Naive B cell (primary cell): ENCODE measurements around the gene IGF2BP2. TPM values are rescaled to one million over a fixed set of nuclear protein-coding genes. Genes with fewer than 3 reads are reported as not detected.
"Not testable (repeated sequence)": the region's sequence is repeated elsewhere in the genome, so short reads cannot be mapped to it uniquely, and the experiment has no call there.

Experiments
- ATAC-seq, 2 donors: fragments of 150-1000 bp; cut with Tn5 transposase; 2 replicates each; pipeline ENCODE4 v1.10.0; 2021; ENCODE audit warnings: low read depth in 2 of 2, mild to moderate bottlenecking in 2 of 2, moderate library complexity in 2 of 2
- DNase-seq: peaks from one replicate; pipeline ENCODE4 v3.0.0; 2022
- H3K27ac Mint-ChIP-seq, 6 donors: one replicate each; pipeline ENCODE4 v1.8.0; 2020 to 2022; ENCODE audit warnings: mild to moderate bottlenecking in 6 of 6, mixed read lengths in 6 of 6, moderate library complexity in 5 of 6, inconsistent platforms in 2 of 6
- H3K27me3 Mint-ChIP-seq, 3 donors: one replicate each; pipeline ENCODE4 v1.8.0; 2021 to 2022; ENCODE audit warnings: mixed read lengths in 3 of 3, mild to moderate bottlenecking in 1 of 3
- H3K36me3 Mint-ChIP-seq, 2 donors: one replicate each; pipeline ENCODE4 v1.8.0; 2020 to 2022; ENCODE audit warnings: mixed read lengths in 2 of 2, inconsistent platforms in 1 of 2, mild to moderate bottlenecking in 1 of 2
- H3K4me1 Mint-ChIP-seq, 3 donors: one replicate each; pipeline ENCODE4 v1.8.0; 2020 to 2022; ENCODE audit warnings: mixed read lengths in 3 of 3, inconsistent platforms in 1 of 3, mild to moderate bottlenecking in 1 of 3, moderate library complexity in 1 of 3
- H3K4me3 Mint-ChIP-seq, 8 donors: one replicate each; pipeline ENCODE4 v1.8.0; 2020 to 2022; ENCODE audit warnings: mild to moderate bottlenecking in 8 of 8, mixed read lengths in 8 of 8, moderate library complexity in 8 of 8, inconsistent platforms in 2 of 8
- H3K9me3 Mint-ChIP-seq, 7 donors: one replicate each; pipeline ENCODE4 v1.8.0; 2020 to 2022; ENCODE audit warnings: mixed read lengths in 7 of 7, mild to moderate bottlenecking in 5 of 7, inconsistent platforms in 2 of 7, moderate library complexity in 1 of 7
- polyA plus RNA-seq, 6 donors: library from polyadenylated mRNA; unstranded; fragments of 300-500 nt; fragmentation: Illumina TruSeq; gene quantifications; one replicate each; pipeline ENCODE4 v1.2.3, GENCODE V29; 2021; ENCODE audit warnings: low read depth in 6 of 6

Gene IGF2BP2
- polyA plus RNA-seq, 6 donors from 2014 or later: 0.31 TPM; not detected in 5

- DNase-seq (no peak), ATAC-seq (no peak)
- H3K27me3 Mint-ChIP-seq: peaks cover 0 to 3% (median 2%) of the 10 kb centered on the region in 3 donors
- no peak overlapping the region for H3K4me3 Mint-ChIP-seq
- H3K9me3 Mint-ChIP-seq: peaks cover 0 to 23% (median 19%) of the 10 kb centered on the region in 7 donors
- no peak overlapping the region for H3K27ac Mint-ChIP-seq
- no peaks in the 10 kb centered on the region for H3K4me1 Mint-ChIP-seq
- peaks cover 5 to 18% of the 10 kb centered on the region in 2 donors for H3K36me3 Mint-ChIP-seq
Measured at GRCh38 chr3:185852635-185853034, 27.8 kb upstream of the IGF2BP2 start.

DNA sequence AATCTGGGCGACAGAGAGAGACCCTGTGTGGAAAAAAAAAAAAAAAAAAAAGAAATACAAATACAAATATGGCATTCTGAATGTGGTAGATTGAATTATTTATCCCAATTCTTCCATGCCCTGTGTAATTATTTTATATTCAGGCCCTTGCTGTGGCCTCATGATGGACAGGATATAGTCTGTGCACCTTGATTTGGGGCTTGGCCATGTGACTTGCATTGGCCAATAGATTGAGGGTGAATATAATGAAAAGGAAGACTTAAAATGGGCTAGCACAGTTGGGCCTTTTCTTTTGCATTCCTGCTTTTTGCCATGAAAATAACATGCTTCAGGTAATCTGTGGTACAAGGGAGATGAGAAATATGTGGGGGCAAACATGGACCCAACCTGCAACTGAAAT, 27.1 kb upstream of the IGF2BP2 start:
- no peak for ATAC-seq
- peaks cover 5 to 13% of the 10 kb centered on the region in 2 donors for H3K36me3 Mint-ChIP-seq
- no peak for DNase-seq
- peaks cover 0 to 7% (median 6%) of the 10 kb centered on the region in 3 donors for H3K27me3 Mint-ChIP-seq
- H3K4me1 Mint-ChIP-seq: no peaks in the 10 kb centered on the region
- no peak overlapping the region for H3K27ac Mint-ChIP-seq
- H3K4me3 Mint-ChIP-seq: no peak overlapping the region
- peaks cover 0 to 19% (median 15%) of the 10 kb centered on the region in 7 donors for H3K9me3 Mint-ChIP-seq

GRCh38 chr3:185851046-185851445, 26.2 kb upstream of the IGF2BP2 start:
- Mint-ChIP-seq H3K4me3 (no peak overlapping the region), H3K36me3 (peaks cover 0 to 4% of the 10 kb centered on the region in 2 donors), H3K27me3 (peaks cover 0 to 7% (median 6%) of the 10 kb centered on the region in 3 donors), H3K27ac (no peak overlapping the region), H3K9me3 (peaks cover 0 to 11% (median 6%) of the 10 kb centered on the region in 7 donors), H3K4me1 (no peaks in the 10 kb centered on the region)
- DNase-seq (no peak), ATAC-seq (no peak)

DNA sequence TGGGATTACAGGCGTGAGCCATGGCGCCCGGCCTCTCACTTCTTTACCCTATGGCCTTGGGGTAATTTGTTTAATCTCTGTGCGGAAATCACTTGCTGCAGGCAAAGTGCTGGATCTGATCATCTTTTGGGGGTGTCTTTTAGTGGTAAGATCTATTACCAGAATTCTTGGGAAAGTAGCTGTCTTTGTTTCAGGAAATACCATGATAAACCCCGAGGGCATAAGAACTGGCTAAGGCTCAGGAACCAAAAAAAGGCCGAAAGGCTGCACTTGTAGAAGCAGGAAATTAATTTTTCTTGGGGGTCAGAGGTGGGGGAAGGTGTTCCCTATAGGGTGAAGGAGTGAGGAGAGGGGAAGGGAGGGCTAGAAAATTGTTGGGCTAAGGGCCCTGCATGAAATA, 22.7 kb upstream of the IGF2BP2 start:
- ATAC-seq (no peak), DNase-seq (no peak)
- Mint-ChIP-seq H3K27ac (no peak overlapping the region), H3K9me3 (peaks cover 0 to 2% (median 0%) of the 10 kb centered on the region in 7 donors), H3K4me1 (no peaks in the 10 kb centered on the region), H3K4me3 (no peak overlapping the region), H3K36me3 (no peaks in the 10 kb centered on the region), H3K27me3 (peaks cover 9 to 16% (median 11%) of the 10 kb centered on the region in 3 donors)

- Mint-ChIP-seq H3K36me3 (no peaks in the 10 kb centered on the region), H3K9me3 (peaks cover 0 to 2% (median 0%) of the 10 kb centered on the region in 7 donors), H3K4me3 (no peak overlapping the region), H3K4me1 (no peaks in the 10 kb centered on the region), H3K27me3 (peaks cover 9 to 16% (median 11%) of the 10 kb centered on the region in 3 donors), H3K27ac (no peak overlapping the region)
- ATAC-seq: no peak
- DNase-seq: no peak
Measured at GRCh38 chr3:185846037-185846436, 21.2 kb upstream of the IGF2BP2 start.

GRCh38 chr3:185844051-185844450, 19.2 kb upstream of the IGF2BP2 start:
- Mint-ChIP-seq H3K27me3 (peaks cover 9 to 17% (median 11%) of the 10 kb centered on the region in 3 donors), H3K4me1 (no peaks in the 10 kb centered on the region), H3K27ac (no peak overlapping the region), H3K4me3 (no peak overlapping the region), H3K36me3 (no peaks in the 10 kb centered on the region), H3K9me3 (peaks cover 0 to 2% (median 0%) of the 10 kb centered on the region in 7 donors)
- DNase-seq: no peak
- no peak for ATAC-seq

DNA sequence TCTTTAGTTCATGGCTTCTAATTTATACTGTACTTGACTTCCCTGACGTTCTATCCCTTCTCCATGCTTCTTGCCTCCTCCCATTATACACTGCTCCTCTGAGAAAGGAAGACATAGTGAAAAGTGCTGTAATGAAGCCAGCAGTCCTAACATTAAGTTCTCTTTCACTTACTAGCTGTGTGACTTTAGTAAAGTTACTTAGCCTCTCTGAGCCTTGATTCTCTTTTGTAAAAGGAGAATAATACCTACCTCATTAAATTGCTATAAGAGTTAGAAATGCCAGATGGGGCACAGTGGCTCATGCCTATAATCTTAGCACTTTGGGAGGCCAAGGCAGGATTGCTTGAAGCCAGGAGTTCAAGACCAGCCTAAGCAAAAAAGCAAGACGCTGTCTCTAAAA, 18.8 kb upstream of the IGF2BP2 start:
- no peaks in the 10 kb centered on the region for H3K36me3 Mint-ChIP-seq
- peaks cover 0 to 2% (median 0%) of the 10 kb centered on the region in 7 donors for H3K9me3 Mint-ChIP-seq
- H3K27me3 Mint-ChIP-seq: peaks cover 9 to 20% (median 11%) of the 10 kb centered on the region in 3 donors
- no peak overlapping the region for H3K4me3 Mint-ChIP-seq
- H3K27ac Mint-ChIP-seq: no peak overlapping the region
- no peak for DNase-seq
- H3K4me1 Mint-ChIP-seq: no peaks in the 10 kb centered on the region
- no peak for ATAC-seq

DNA sequence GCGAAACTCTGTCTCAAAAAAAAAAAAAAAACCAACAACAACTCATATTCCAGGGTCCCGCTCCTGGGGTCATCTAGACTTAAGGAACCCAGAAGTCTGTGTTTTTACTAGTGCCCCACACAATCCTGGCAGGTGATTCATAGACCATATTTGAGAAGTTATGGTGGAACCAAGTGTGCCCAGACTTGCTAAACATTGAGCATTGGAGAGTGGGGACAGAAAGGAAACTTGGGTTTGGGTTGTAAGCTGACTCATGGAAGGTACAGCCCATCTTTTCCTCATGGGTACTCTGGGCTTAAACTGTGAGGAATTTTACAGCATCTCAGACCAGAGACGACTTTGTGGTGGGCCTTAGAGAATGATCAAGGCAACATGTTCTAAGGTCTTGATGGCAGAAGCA, 18.3 kb upstream of the IGF2BP2 start:
- peaks cover 9 to 22% (median 11%) of the 10 kb centered on the region in 3 donors for H3K27me3 Mint-ChIP-seq
- H3K36me3 Mint-ChIP-seq: no peaks in the 10 kb centered on the region
- H3K9me3 Mint-ChIP-seq: peaks cover 0 to 2% (median 0%) of the 10 kb centered on the region in 7 donors
- no peak for ATAC-seq
- no peak overlapping the region for H3K4me3 Mint-ChIP-seq
- no peak overlapping the region for H3K27ac Mint-ChIP-seq
- no peaks in the 10 kb centered on the region for H3K4me1 Mint-ChIP-seq
- DNase-seq: no peak

DNA sequence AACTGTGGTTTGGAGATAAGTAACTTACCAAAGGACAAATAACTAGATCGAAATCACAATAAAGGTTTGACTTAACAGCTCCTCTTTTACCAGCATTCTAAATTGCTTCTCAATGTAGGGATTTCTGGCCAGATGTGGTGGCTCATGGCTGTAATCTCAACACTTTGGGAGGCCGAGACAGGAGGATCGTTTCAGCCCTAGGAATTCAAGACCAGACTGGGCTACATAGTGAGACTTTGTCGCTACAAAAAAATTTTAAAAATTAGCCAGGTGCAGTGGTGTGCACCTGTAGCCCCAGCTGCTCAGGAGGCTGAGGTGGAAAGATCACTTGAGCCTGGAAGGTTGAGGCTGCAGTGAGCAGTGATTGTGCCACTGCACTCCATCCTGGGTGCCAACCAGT, 17.4 kb upstream of the IGF2BP2 start:
- no peak for ATAC-seq
- H3K36me3 Mint-ChIP-seq: no peaks in the 10 kb centered on the region
- peaks cover 12 to 22% (median 13%) of the 10 kb centered on the region in 3 donors for H3K27me3 Mint-ChIP-seq
- H3K4me1 Mint-ChIP-seq: no peaks in the 10 kb centered on the region
- peaks cover 0 to 2% (median 0%) of the 10 kb centered on the region in 7 donors for H3K9me3 Mint-ChIP-seq
- H3K4me3 Mint-ChIP-seq: no peak overlapping the region
- H3K27ac Mint-ChIP-seq: no peak overlapping the region
- no peak for DNase-seq

DNA sequence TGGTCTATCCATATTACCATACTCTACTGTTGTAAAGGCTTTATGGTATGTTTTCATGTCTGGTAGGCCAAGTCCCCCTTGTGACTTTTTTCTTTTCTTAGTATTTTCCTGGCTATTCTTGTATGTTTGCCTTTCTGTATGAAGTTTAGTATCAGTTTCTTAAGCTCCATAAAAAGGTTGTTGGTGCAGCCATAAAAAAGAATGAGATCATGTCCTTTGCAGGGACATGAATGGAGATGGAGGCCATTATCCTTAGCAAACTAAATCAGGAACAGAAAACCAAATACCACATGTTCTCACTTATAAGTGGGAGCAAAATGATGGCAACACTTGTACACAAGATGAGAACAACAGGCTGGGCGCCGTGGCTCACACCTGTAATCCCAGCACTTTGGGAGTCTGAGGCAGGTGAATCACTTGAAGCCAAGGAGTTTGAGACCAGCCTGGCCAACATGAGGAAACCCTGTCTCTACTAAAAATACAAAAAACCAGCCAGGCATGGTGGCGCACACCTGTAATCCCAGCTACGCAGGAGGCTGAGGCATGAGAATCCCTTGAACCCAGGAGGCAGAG, 13.7 kb upstream of the IGF2BP2 start:
- H3K27ac Mint-ChIP-seq, H3K9me3 Mint-ChIP-seq, H3K36me3 Mint-ChIP-seq, H3K4me1 Mint-ChIP-seq, ATAC-seq, H3K4me3 Mint-ChIP-seq, DNase-seq: not testable (repeated sequence)
- H3K27me3 Mint-ChIP-seq: peaks cover 9 to 21% (median 15%) of the 10 kb centered on the region in 3 donors

DNA sequence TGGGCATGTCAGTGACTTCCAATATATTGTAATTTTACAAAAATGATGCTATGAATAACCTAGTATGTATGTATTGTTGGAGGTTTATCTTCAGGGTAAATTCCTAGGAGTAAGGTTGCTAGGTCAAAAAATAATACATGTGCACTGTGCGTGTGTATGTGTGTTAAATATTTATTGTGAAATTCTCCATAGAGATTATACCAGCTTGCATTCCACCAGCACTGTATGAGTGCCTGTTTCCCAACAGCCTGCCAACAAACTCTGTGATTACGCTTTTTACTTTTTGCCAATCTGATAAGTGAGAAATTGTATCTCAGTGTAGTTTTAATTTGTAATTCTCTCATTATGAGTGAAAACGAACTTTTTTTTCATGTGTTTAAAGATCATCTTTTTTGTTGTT, 12.6 kb upstream of the IGF2BP2 start:
- Mint-ChIP-seq H3K4me3 (no peak overlapping the region), H3K4me1 (no peaks in the 10 kb centered on the region), H3K27me3 (peaks cover 16 to 24% (median 17%) of the 10 kb centered on the region in 3 donors), H3K9me3 (no peaks in the 10 kb centered on the region), H3K36me3 (no peaks in the 10 kb centered on the region), H3K27ac (peak overlapping the region in 1 of 6 donors; percentile 81)
- DNase-seq: no peak
- no peak for ATAC-seq

GRCh38 chr3:185831990-185832389, 7.1 kb upstream of the IGF2BP2 start:
- no peak overlapping the region for H3K27ac Mint-ChIP-seq
- H3K4me1 Mint-ChIP-seq: no peaks in the 10 kb centered on the region
- H3K4me3 Mint-ChIP-seq: no peak overlapping the region
- DNase-seq (no peak), ATAC-seq (no peak)
- H3K36me3 Mint-ChIP-seq: no peaks in the 10 kb centered on the region
- H3K27me3 Mint-ChIP-seq: peaks cover 28 to 47% (median 33%) of the 10 kb centered on the region in 3 donors
- H3K9me3 Mint-ChIP-seq: no peaks in the 10 kb centered on the region

GRCh38 chr3:185831195-185831594, 6.4 kb upstream of the IGF2BP2 start:
- no peak overlapping the region for H3K27ac Mint-ChIP-seq
- H3K4me1 Mint-ChIP-seq: peaks cover 0 to 6% (median 4%) of the 10 kb centered on the region in 3 donors
- H3K27me3 Mint-ChIP-seq: peaks cover 35 to 53% (median 37%) of the 10 kb centered on the region in 3 donors
- no peak overlapping the region for H3K4me3 Mint-ChIP-seq
- H3K9me3 Mint-ChIP-seq: no peaks in the 10 kb centered on the region
- no peak for ATAC-seq
- no peaks in the 10 kb centered on the region for H3K36me3 Mint-ChIP-seq
- no peak for DNase-seq

- Mint-ChIP-seq H3K27me3 (peaks cover 36 to 57% (median 45%) of the 10 kb centered on the region in 3 donors), H3K36me3 (no peaks in the 10 kb centered on the region), H3K9me3 (no peaks in the 10 kb centered on the region)
Measured at GRCh38 chr3:185830018-185830797, 5.4 kb upstream of the IGF2BP2 start.

More at GRCh38 chr3:185830018-185830797, 5.4 kb upstream of the IGF2BP2 start:
- no peak overlapping the region for H3K4me3 Mint-ChIP-seq
- no peak overlapping the region for H3K27ac Mint-ChIP-seq
- ATAC-seq (no peak), DNase-seq (no peak)
- peaks cover 0 to 8% (median 6%) of the 10 kb centered on the region in 3 donors for H3K4me1 Mint-ChIP-seq
